ENCODE data around the gene MRPL53. TPM values are rescaled to one million over a fixed set of nuclear protein-coding genes. Genes with fewer than 3 reads are reported as not detected.

The MRPL53 gene
- 28.2 TPM for polyA plus RNA-seq (2012; ENCODE audit: missing spikeins)

DNA sequence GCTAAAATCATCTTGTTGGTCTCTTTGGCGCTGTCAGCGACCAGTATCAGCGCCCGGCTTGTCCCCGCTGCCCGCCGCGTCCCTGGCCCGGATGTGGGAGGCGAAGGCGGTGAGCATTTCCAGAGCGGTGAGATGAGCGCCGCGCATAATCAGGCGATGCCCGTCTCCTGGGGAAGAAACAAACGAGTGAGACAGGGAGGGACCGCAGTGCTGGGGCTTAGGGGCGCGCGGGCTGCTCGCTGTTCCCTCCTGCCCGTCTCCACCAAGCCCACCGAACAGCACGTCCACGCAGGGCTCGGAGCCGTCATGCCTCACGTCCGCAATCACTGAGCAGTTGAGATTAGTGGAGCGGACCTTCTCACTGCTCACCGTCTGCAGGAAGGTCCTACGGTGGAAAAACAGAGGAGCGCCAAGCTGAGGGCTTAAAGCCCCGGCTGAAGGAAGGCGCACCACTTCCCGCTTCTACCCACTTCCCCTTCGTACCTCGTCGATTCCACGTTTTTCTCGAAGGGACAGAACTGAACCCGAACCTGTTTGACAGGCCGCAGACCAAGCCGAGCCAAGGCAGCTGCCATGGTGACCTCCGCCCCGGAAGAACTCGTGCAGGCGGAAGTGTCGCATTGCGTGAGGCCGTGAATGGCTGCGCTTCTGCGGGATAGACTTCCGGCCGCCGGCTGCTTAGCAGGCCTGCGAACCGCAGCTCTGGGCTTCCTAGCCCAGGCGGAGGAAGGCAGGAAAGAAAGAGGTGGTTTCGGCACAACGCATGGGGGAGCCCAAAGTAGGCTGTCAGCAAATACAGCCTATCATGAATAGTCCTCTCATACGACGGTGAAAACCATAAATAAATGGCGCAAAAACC, at the start of gene MRPL53:
TSS of gene MRPL53 (minus strand) at position 595 of the 859 bp plus-strand sequence. CDS start at position 575, 20 bp downstream.
- FAIRE-seq (peak; percentile 91), DNase-seq (ENCODE audit: insufficient read length) (peak; percentile 78)
- peak; percentile 98 for TF ChIP-seq POLR2A (IDR thresholded peaks at IDR 0.05; ENCODE audit: low read depth, low read length)
- TF ChIP-seq POLR2AphosphoS5 (IDR thresholded peaks at IDR 0.05; ENCODE audit: low read depth, low read length), result peak; percentile 98
- peak; percentile 66 for TF ChIP-seq TAF1 (IDR thresholded peaks at IDR 0.05; ENCODE audit: borderline replicate concordance, low read depth, low read length)

DNA sequence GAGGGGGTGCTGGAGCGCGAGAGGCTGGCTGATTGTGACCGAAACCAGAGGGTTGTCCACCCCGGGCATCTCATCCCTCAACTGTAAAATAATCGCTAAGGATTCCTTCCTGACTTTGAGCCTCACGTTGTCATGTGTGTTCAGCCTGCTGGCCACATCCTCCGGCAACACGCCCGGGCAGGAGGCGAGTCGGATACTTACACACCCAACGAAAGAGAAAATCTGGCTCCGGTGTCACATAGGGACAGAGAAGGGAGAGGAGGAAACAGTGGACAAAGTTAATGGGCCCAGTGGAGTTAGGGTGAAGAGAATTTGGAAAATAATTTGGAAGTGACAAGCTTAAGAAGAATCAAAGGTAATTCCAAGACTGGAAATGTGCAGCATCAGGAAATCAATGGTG, 44.2 kb upstream of the MRPL53 start:
- DNase-seq (ENCODE audit: insufficient read length) (no peak), FAIRE-seq (no peak)
- TF ChIP-seq POLR2A (IDR thresholded peaks at IDR 0.05; ENCODE audit: low read depth, low read length) (no peak), TAF1 (IDR thresholded peaks at IDR 0.05; ENCODE audit: borderline replicate concordance, low read depth, low read length) (no peak), POLR2AphosphoS5 (IDR thresholded peaks at IDR 0.05; ENCODE audit: low read depth, low read length) (no peak)

GRCh38 chr2:74515981-74516633, 43.6 kb upstream of the MRPL53 start:
- DNase-seq (ENCODE audit: insufficient read length) (peak; percentile 88), FAIRE-seq (no peak)
- TF ChIP-seq POLR2AphosphoS5 (IDR thresholded peaks at IDR 0.05; ENCODE audit: low read depth, low read length) (no peak), POLR2A (IDR thresholded peaks at IDR 0.05; ENCODE audit: low read depth, low read length) (no peak), TAF1 (IDR thresholded peaks at IDR 0.05; ENCODE audit: borderline replicate concordance, low read depth, low read length) (no peak)

GRCh38 chr2:74515271-74515980, 42.9 kb upstream of the MRPL53 start:
- TF ChIP-seq POLR2A (IDR thresholded peaks at IDR 0.05; ENCODE audit: low read depth, low read length) (no peak), POLR2AphosphoS5 (IDR thresholded peaks at IDR 0.05; ENCODE audit: low read depth, low read length) (no peak), TAF1 (IDR thresholded peaks at IDR 0.05; ENCODE audit: borderline replicate concordance, low read depth, low read length) (no peak)
- FAIRE-seq, result no peak
- DNase-seq (ENCODE audit: insufficient read length), result no peak

DNA sequence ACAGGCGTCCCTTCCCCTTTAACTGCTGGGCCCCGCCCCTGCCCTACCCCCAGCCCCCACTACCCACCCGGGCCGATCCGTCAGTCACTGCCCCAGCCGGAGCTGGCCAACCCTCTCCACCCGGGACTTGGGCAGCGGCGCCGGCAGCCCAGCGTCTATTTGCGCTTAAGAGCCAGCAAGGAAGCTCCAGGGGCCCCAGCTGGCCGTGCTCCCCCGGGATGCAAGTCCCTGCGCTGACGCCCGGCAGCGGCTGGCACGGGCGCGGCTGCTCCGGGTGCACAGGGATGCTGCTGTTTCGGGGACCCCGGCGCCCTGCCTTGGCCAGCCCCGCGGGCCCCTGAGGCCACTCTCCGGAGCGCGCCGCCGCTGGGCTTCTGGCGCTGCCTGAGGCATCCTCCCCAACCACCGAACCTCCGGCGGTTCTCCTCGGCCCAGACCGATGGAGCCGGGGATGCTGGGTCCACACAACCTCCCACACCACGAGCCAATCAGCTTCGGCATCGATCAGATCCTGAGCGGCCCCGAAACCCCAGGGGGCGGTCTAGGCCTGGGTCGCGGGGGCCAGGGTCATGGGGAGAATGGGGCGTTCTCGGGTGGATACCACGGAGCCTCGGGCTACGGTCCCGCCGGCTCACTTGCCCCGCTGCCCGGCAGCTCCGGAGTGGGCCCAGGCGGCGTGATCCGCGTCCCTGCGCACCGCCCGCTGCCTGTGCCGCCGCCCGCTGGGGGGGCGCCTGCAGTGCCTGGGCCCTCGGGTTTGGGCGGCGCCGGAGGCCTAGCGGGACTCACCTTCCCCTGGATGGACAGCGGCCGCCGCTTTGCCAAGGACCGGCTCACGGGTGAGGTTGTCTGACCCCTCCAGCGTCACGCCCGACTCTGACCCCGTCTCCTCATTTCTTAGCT, 42.1 kb upstream of the MRPL53 start, which contains the start of gene TLX2:
TSS of gene TLX2 (plus strand) at position 83 of the 903 bp plus-strand sequence. CDS start at position 440, 357 bp downstream.
- no peak for DNase-seq (ENCODE audit: insufficient read length)
- TF ChIP-seq POLR2AphosphoS5 (IDR thresholded peaks at IDR 0.05; ENCODE audit: low read depth, low read length), result no peak
- FAIRE-seq, result no peak

GRCh38 chr2:74513605-74514367, 41.3 kb upstream of the MRPL53 start:
- no peak for DNase-seq (ENCODE audit: insufficient read length)
- peak; percentile 69 for FAIRE-seq
- TF ChIP-seq TAF1 (IDR thresholded peaks at IDR 0.05; ENCODE audit: borderline replicate concordance, low read depth, low read length), result no peak
- TF ChIP-seq POLR2A (IDR thresholded peaks at IDR 0.05; ENCODE audit: low read depth, low read length), result no peak
- TF ChIP-seq POLR2AphosphoS5 (IDR thresholded peaks at IDR 0.05; ENCODE audit: low read depth, low read length), result no peak

DNA sequence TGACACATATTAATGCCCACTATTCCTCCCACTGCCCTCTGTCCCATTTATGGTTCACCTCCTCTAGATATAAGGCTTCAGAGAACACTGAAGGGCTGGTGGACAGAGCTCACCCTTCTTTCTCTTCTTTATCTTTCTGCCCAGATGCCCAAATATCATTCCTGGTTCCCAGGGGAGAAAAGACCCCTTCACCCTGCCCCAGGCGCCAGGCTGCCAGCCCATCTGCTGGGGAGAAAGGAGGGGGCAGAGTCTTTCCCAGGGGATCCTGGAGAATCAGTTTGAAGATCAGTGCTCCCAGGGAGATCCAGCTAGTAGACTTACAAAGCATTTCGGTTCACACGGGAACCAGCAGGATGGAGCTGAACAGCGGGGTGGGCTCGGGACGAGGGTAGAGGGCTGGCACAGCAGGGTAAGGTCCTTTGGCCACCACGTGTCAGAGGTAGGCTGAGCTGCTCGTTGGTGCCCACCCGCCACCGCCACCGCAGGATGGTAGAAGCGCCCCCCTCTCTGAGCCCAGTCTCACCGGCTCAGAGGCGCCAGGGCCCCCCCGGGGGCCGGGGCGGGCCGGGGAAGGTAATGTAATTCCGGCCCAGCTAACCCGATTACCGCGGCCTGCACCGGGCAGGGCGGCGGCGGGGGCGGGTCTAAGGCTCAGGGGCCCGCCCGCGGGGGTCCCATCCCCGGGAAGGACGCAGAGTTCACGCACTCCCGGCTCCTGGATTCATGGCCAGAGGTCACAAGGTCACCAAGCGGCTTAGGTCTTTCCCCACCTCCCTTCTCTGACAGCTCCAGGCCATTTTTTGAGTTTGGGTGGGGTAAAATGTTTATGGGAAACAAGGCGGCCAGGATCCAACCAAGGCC, 40.5 kb upstream of the MRPL53 start:
- FAIRE-seq, result no peak
- no peak for DNase-seq (ENCODE audit: insufficient read length)
- TF ChIP-seq POLR2AphosphoS5 (IDR thresholded peaks at IDR 0.05; ENCODE audit: low read depth, low read length) (no peak), POLR2A (IDR thresholded peaks at IDR 0.05; ENCODE audit: low read depth, low read length) (no peak), TAF1 (IDR thresholded peaks at IDR 0.05; ENCODE audit: borderline replicate concordance, low read depth, low read length) (no peak)

DNA sequence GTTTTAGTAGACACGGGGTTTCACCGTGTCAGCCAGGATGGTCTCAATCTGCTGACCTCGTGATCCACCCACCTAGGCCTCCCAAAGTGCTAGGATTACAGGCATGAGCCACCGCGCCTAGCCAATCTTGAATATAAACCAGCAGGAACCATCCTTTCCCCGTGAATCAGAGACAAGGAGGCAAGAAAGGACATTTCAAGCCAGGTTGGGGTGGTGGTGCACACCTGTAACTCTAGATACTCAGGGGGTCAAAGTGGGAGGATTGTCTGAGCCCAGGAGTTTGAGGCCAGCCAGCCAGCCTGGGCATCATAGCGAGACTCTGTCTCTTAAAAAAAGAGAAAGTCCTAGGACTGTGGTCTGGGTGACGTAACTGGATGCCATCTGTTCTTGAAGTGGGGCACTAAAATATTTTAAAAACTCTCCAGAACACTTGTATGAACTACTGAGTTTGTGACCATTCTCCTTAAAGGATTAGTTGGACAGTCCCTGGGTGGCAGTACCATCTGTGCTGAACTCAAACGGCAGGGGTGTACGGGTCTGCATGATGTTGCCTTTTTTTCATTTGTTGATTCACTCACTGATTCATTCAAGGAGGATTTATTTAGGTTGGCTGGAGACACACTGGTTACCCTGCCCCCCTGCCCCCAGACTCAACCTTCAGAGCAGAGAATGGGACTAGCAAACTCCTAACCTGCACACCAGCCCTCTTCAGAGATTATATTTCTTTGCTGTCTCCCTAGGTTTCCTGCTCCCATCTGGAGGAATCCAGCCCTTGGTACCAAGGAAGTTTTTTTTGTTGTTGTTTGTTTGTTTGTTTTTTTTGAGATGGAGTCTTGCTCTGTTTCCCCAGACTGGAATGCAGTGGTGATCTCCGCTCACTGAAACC, 38.9 kb upstream of the MRPL53 start:
- DNase-seq (ENCODE audit: insufficient read length), result no peak
- FAIRE-seq, result no peak
- TF ChIP-seq POLR2A (IDR thresholded peaks at IDR 0.05; ENCODE audit: low read depth, low read length), result no peak
- no peak for TF ChIP-seq POLR2AphosphoS5 (IDR thresholded peaks at IDR 0.05; ENCODE audit: low read depth, low read length)
- TF ChIP-seq TAF1 (IDR thresholded peaks at IDR 0.05; ENCODE audit: borderline replicate concordance, low read depth, low read length), result no peak

Data from GM12892 (cell line).